ENCODE results near the gene KCNJ1. TPM values are rescaled to one million over a fixed set of nuclear protein-coding genes. Genes with fewer than 3 reads are reported as not detected.
A peak's percentile ranks its signal among the peaks of the same experiment; 100 is the strongest.

KCNJ1 gene
- total and polyA plus RNA-seq, 8 donors: 0.10 TPM; not detected in 7

DNA sequence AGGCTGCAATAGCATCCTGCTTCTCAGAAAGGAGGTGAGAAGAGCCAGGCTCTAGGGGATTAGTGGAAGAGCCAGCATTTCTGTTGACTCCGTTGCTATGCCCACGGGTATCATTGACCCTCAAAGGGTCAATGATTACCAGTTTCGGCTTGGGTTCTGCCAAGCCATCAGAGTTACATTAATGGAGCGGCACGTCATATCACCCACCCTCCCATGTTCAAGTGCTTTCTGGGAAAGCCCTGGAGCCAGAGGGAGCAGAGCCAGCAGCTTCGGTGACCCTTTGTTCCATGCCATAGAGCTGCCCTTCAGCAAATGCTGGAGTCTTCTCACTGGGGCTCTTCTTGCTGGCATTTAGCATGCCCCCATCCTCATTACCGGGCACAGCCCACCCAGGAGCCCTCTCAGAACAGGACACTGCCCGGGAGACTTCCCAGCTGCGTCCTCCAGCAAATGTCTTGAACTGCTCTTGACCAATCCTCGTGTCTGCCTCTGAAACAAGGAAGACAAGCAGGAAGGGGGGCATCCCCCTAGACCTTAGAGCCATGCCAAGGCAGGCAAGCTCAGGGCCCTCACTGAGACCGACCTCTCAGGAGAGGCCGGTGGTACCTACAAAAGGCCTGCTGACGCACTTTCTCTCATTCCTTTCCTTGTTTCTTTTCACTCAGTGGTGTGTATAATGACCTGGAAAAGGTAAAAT, 14.6 kb downstream of the KCNJ1 start:
- Histone ChIP-seq H3K4me1 (no peaks in the 10 kb centered on the region), H3K9me3 (no peaks in the 10 kb centered on the region), H3K27ac (no peak overlapping the region), H3K4me3 (no peak overlapping the region), H3K36me3 (no peaks in the 10 kb centered on the region), H3K27me3 (no peaks in the 10 kb centered on the region)
- intact Hi-C loops (cut with DNase I; ENCODE audit: low total_unique reads): no loop called here
- TF ChIP-seq, protein P1, sequence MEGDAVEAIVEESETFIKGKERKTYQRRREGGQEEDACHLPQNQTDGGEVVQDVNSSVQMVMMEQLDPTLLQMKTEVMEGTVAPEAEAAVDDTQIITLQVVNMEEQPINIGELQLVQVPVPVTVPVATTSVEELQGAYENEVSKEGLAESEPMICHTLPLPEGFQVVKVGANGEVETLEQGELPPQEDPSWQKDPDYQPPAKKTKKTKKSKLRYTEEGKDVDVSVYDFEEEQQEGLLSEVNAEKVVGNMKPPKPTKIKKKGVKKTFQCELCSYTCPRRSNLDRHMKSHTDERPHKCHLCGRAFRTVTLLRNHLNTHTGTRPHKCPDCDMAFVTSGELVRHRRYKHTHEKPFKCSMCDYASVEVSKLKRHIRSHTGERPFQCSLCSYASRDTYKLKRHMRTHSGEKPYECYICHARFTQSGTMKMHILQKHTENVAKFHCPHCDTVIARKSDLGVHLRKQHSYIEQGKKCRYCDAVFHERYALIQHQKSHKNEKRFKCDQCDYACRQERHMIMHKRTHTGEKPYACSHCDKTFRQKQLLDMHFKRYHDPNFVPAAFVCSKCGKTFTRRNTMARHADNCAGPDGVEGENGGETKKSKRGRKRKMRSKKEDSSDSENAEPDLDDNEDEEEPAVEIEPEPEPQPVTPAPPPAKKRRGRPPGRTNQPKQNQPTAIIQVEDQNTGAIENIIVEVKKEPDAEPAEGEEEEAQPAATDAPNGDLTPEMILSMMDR (IDR thresholded peaks at IDR 0.05): no peak
- TF ChIP-seq EP300 (IDR thresholded peaks at IDR 0.05) (no peak), POLR2AphosphoS5 (IDR thresholded peaks at IDR 0.05) (no peak), POLR2A (IDR thresholded peaks at IDR 0.05) (no peak)
- no peak for DNase-seq
- WGBS, 5 donors: 79 to 85% (median 81%) methylated on average over 13 of the region's 13 CpGs

GRCh38 chr11:128848815-128849455, 18.2 kb downstream of the KCNJ1 start:
- intact Hi-C loops (cut with DNase I; ENCODE audit: low total_unique reads): no loop called here
- peak; percentile 57 to 61 for DNase-seq

GRCh38 chr11:128846985-128847384, 20.1 kb downstream of the KCNJ1 start:
- H3K27ac ChIP-seq: no peak overlapping the region
- H3K27me3 ChIP-seq: no peaks in the 10 kb centered on the region
- peaks cover 0 to 3% (median 0%) of the 10 kb centered on the region in 4 donors for H3K4me1 ChIP-seq
- no peak for DNase-seq
- intact Hi-C loops (cut with DNase I; ENCODE audit: low total_unique reads): no loop called here
- TF ChIP-seq POLR2A (IDR thresholded peaks at IDR 0.05): no peak
- TF ChIP-seq, protein P1 (IDR thresholded peaks at IDR 0.05): no peak
- no peak for TF ChIP-seq POLR2AphosphoS5 (IDR thresholded peaks at IDR 0.05)
- TF ChIP-seq EP300 (IDR thresholded peaks at IDR 0.05): no peak
- no peaks in the 10 kb centered on the region for H3K9me3 ChIP-seq
- 79 to 99% (median 84%) methylated on average over 4 of the region's 4 CpGs for WGBS, 5 donors
- no peak overlapping the region for H3K4me3 ChIP-seq
- H3K36me3 ChIP-seq: no peaks in the 10 kb centered on the region

More at GRCh38 chr11:128848815-128849455, 18.2 kb downstream of the KCNJ1 start:
- Histone ChIP-seq H3K27ac (no peak overlapping the region), H3K4me3 (no peak overlapping the region), H3K9me3 (no peaks in the 10 kb centered on the region), H3K27me3 (no peaks in the 10 kb centered on the region), H3K36me3 (no peaks in the 10 kb centered on the region), H3K4me1 (no peaks in the 10 kb centered on the region)
- WGBS, 5 donors: 28 to 34% (median 30%) methylated on average over 10 of the region's 10 CpGs
- TF ChIP-seq EP300 (IDR thresholded peaks at IDR 0.05): no peak
- TF ChIP-seq, protein P1 (IDR thresholded peaks at IDR 0.05): peak in 4 of 7 experiments; percentile 39 to 66 (median 48)

DNA sequence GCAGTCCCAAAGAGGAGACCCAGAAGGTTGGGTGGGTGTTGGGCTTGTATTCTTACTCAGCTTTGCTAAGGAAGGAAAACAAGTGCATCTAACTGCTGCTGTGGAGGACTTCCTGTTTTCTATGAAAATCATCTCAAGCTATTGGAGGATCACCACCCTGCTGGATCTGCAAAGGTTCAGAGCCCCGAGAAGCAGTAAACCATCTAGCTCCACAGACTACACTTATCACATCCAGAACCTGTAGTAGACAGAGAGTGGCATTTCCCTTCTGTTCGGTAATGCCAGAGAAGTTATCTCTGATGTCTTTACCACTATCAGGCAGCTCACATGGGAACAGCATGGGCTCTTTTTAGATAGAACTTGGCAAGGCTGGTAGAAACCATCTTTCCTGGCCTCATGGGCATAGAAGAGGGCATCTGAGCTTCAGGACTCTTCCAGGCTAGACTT, 21.7 kb downstream of the KCNJ1 start:
- DNase-seq: no peak
- no peak overlapping the region for H3K27ac ChIP-seq
- no peaks in the 10 kb centered on the region for H3K27me3 ChIP-seq
- 57 to 72% (median 68%) methylated on average over 2 of the region's 2 CpGs for WGBS, 5 donors
- TF ChIP-seq EP300 (IDR thresholded peaks at IDR 0.05) (no peak), POLR2A (IDR thresholded peaks at IDR 0.05) (no peak), POLR2AphosphoS5 (IDR thresholded peaks at IDR 0.05) (no peak)
- TF ChIP-seq, protein P1 (IDR thresholded peaks at IDR 0.05): no peak
- peaks cover 0 to 3% (median 0%) of the 10 kb centered on the region in 4 donors for H3K4me1 ChIP-seq
- no peaks in the 10 kb centered on the region for H3K36me3 ChIP-seq
- intact Hi-C loops (cut with DNase I; ENCODE audit: low total_unique reads): no loop called here
- no peaks in the 10 kb centered on the region for H3K9me3 ChIP-seq
- no peak overlapping the region for H3K4me3 ChIP-seq

Measured in stomach (tissue), 9 donors.